ENCODE results near the gene IQSEC1. TPM values are rescaled to one million over a fixed set of nuclear protein-coding genes. Genes with fewer than 3 reads are reported as not detected.

Gene IQSEC1
- total RNA-seq, 1 donor from 2014 or later = 82.3 TPM

DNA sequence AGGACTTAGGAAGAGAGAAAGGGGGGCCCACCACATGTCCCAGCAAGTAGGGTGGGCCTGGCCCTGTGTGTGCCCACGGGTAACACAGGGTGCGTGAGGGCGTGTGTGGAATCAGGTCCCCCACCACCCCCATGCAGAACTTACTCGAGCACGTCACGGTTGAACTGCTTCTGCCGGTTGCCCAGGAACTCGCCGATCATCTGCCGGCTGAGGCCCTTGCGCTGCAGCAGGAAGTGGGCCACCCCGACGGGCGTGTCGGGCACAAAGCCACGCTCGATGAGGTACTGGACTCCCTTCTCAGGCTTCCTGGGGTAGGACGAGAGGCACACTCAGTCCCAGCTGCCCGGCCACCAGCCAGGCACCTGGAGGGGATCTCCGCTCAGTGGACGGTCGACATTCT lies 148.8 kb downstream of the IQSEC1 start:
- Histone ChIP-seq H3K36me3 (peaks cover 76% of the 10 kb centered on the region), H3K27me3 (ENCODE audit: low read depth) (no peaks in the 10 kb centered on the region), H3K27ac (no peak overlapping the region), H3K4me3 (no peak overlapping the region), H3K4me1 (peaks cover 19% of the 10 kb centered on the region), H3K9me3 (no peaks in the 10 kb centered on the region)
- no peak for DNase-seq
- intact Hi-C loops (cut with DNase I) = no loop called here
- TF ChIP-seq, protein P1, sequence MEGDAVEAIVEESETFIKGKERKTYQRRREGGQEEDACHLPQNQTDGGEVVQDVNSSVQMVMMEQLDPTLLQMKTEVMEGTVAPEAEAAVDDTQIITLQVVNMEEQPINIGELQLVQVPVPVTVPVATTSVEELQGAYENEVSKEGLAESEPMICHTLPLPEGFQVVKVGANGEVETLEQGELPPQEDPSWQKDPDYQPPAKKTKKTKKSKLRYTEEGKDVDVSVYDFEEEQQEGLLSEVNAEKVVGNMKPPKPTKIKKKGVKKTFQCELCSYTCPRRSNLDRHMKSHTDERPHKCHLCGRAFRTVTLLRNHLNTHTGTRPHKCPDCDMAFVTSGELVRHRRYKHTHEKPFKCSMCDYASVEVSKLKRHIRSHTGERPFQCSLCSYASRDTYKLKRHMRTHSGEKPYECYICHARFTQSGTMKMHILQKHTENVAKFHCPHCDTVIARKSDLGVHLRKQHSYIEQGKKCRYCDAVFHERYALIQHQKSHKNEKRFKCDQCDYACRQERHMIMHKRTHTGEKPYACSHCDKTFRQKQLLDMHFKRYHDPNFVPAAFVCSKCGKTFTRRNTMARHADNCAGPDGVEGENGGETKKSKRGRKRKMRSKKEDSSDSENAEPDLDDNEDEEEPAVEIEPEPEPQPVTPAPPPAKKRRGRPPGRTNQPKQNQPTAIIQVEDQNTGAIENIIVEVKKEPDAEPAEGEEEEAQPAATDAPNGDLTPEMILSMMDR (IDR thresholded peaks at IDR 0.05) = no peak
- no peak for ATAC-seq

DNA sequence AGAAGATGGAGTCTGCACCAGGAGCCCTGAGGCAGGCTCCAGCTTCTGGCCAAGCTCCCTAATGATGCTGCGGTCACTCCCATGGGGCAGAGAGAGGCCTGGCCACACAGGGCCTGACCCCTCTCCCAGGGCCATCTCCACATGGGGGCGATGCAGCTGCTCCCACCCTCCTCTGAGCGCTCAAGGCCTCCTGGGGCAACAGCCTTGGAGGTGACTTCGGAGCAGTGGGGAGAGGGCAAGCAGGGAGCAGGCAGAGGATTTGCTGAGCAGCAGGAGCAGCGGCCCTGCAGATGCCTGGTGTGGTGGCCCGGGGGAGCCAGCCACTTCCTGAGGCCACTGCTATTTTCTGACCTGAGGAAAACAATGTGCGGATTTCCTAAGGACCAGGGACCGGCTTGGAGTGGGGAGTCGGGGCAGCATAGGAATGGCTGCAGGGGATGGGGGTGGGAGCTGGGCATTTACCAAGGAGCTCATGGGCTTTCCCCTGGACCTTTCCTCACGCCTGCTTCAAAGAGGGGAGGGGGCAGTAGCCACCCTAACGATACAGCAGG lies 150.3 kb downstream of the IQSEC1 start:
- no peak for DNase-seq
- intact Hi-C loops (cut with DNase I) = no loop called here
- H3K4me3 ChIP-seq = no peak overlapping the region
- TF ChIP-seq, protein P1 (IDR thresholded peaks at IDR 0.05) = no peak
- no peaks in the 10 kb centered on the region for H3K27me3 ChIP-seq (ENCODE audit: low read depth)
- no peak for ATAC-seq
- peaks cover 19% of the 10 kb centered on the region for H3K4me1 ChIP-seq
- H3K36me3 ChIP-seq = peaks cover 83% of the 10 kb centered on the region
- no peak overlapping the region for H3K27ac ChIP-seq
- H3K9me3 ChIP-seq = no peaks in the 10 kb centered on the region

DNA sequence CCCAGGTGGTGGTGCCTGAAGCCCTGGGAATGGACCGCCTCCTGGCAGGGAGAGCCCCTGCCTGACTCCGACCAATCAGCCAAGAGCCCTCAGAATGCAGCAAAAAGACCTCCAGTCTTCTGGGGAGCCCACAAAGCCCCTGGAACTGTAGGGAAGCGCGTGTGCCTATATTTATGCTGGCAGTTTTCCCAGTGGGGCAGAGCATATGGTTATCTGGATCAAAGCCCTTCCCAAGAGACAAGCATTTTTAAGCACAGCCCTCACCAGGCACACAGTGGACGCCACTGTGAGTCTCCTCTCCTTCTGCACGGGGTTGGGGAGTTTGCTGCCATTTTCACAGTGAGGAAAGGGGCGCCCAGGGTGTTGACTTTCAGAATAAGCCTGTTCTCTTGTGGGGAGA lies 150.9 kb downstream of the IQSEC1 start:
- intact Hi-C loops (cut with DNase I) = no loop called here
- no peaks in the 10 kb centered on the region for H3K9me3 ChIP-seq
- peaks cover 19% of the 10 kb centered on the region for H3K4me1 ChIP-seq
- no peak overlapping the region for H3K27ac ChIP-seq
- H3K36me3 ChIP-seq = peaks cover 90% of the 10 kb centered on the region
- H3K27me3 ChIP-seq (ENCODE audit: low read depth) = no peaks in the 10 kb centered on the region
- TF ChIP-seq, protein P1 (IDR thresholded peaks at IDR 0.05) = no peak
- no peak overlapping the region for H3K4me3 ChIP-seq
- no peak for DNase-seq
- no peak for ATAC-seq

GRCh38 chr3:12921736-12922135 lies 151.5 kb downstream of the IQSEC1 start:
- intact Hi-C loops (cut with DNase I) = no loop called here
- no peak for ATAC-seq
- H3K4me1 ChIP-seq = peaks cover 19% of the 10 kb centered on the region
- no peak overlapping the region for H3K4me3 ChIP-seq
- TF ChIP-seq, protein P1 (IDR thresholded peaks at IDR 0.05) = no peak
- H3K9me3 ChIP-seq = no peaks in the 10 kb centered on the region
- no peak for DNase-seq
- H3K27ac ChIP-seq = no peak overlapping the region
- H3K36me3 ChIP-seq = peaks cover 95% of the 10 kb centered on the region
- H3K27me3 ChIP-seq (ENCODE audit: low read depth) = no peaks in the 10 kb centered on the region

GRCh38 chr3:12920967-12921366 lies 152.3 kb downstream of the IQSEC1 start:
- H3K9me3 ChIP-seq = no peaks in the 10 kb centered on the region
- TF ChIP-seq, protein P1 (IDR thresholded peaks at IDR 0.05) = no peak
- ATAC-seq (no peak), DNase-seq (no peak)
- H3K27me3 ChIP-seq (ENCODE audit: low read depth) = no peaks in the 10 kb centered on the region
- H3K27ac ChIP-seq = no peak overlapping the region
- peaks cover 19% of the 10 kb centered on the region for H3K4me1 ChIP-seq
- intact Hi-C loops (cut with DNase I) = no loop called here
- no peak overlapping the region for H3K4me3 ChIP-seq
- peaks cover 100% of the 10 kb centered on the region for H3K36me3 ChIP-seq

Measured in lower lobe of right lung (tissue), 2 donors.